ENCODE results near the gene RFESD. TPM values are rescaled to one million over a fixed set of nuclear protein-coding genes. Genes with fewer than 3 reads are reported as not detected.
"Not testable (repeated sequence)": the region's sequence is repeated elsewhere in the genome, so short reads cannot be mapped to it uniquely, and the experiment has no call there.

RFESD gene
- total and polyA plus RNA-seq, 4 donors: 2.3 to 6.8 (median 4.6) TPM

- Histone ChIP-seq H3K27ac (ENCODE audit: low read depth, low read length) (no peak overlapping the region), H3K4me3 (ENCODE audit: low read depth, low read length) (no peak overlapping the region), H3K4me1 (ENCODE audit: control insufficient read depth, insufficient read depth, low read length) (no peaks in the 10 kb centered on the region), H3K9me3 (ENCODE audit: control insufficient read depth, insufficient read depth, low read length) (no peaks in the 10 kb centered on the region), H3K27me3 (ENCODE audit: control insufficient read depth, insufficient read depth, low read length) (no peaks in the 10 kb centered on the region), H3K36me3 (ENCODE audit: control insufficient read depth, insufficient read depth, low read length) (no peaks in the 10 kb centered on the region)
- 100% methylated on average over 1 of the region's 5 CpGs for WGBS (ENCODE audit: insufficient coverage)
- no peak for DNase-seq (ENCODE audit: low read depth in 4 of 6, low spot score in 6 of 6)
Observed at GRCh38 chr5:95641741-95642220, 4.8 kb upstream of the RFESD start.

GRCh38 chr5:95643152-95643551 is 3.4 kb upstream of the RFESD start:
- Histone ChIP-seq H3K9me3 (ENCODE audit: control insufficient read depth, insufficient read depth, low read length) (no peaks in the 10 kb centered on the region), H3K27me3 (ENCODE audit: control insufficient read depth, insufficient read depth, low read length) (no peaks in the 10 kb centered on the region), H3K27ac (ENCODE audit: low read depth, low read length) (no peak overlapping the region), H3K36me3 (ENCODE audit: control insufficient read depth, insufficient read depth, low read length) (no peaks in the 10 kb centered on the region), H3K4me3 (ENCODE audit: low read depth, low read length) (no peak overlapping the region), H3K4me1 (ENCODE audit: control insufficient read depth, insufficient read depth, low read length) (peaks cover 5% of the 10 kb centered on the region)
- 89% methylated on average over 7 of the region's 7 CpGs for WGBS (ENCODE audit: insufficient coverage)
- DNase-seq (ENCODE audit: low read depth in 4 of 6, low spot score in 6 of 6): no peak

- no peaks in the 10 kb centered on the region for H3K27me3 ChIP-seq (ENCODE audit: control insufficient read depth, insufficient read depth, low read length)
- H3K4me3 ChIP-seq (ENCODE audit: low read depth, low read length): no peak overlapping the region
- H3K4me1 ChIP-seq (ENCODE audit: control insufficient read depth, insufficient read depth, low read length): peaks cover 5% of the 10 kb centered on the region
- WGBS (ENCODE audit: insufficient coverage): 10% methylated on average over 3 of the region's 4 CpGs
- no peak overlapping the region for H3K27ac ChIP-seq (ENCODE audit: low read depth, low read length)
- no peaks in the 10 kb centered on the region for H3K9me3 ChIP-seq (ENCODE audit: control insufficient read depth, insufficient read depth, low read length)
- peak in 3 of 6 donors; percentile 38 to 89 (median 73) for DNase-seq (ENCODE audit: low read depth in 4 of 6, low spot score in 6 of 6)
- no peaks in the 10 kb centered on the region for H3K36me3 ChIP-seq (ENCODE audit: control insufficient read depth, insufficient read depth, low read length)
Observed at GRCh38 chr5:95644351-95645042, 2.1 kb upstream of the RFESD start.

- H3K27me3 ChIP-seq (ENCODE audit: control insufficient read depth, insufficient read depth, low read length); H3K4me1 ChIP-seq (ENCODE audit: control insufficient read depth, insufficient read depth, low read length); H3K36me3 ChIP-seq (ENCODE audit: control insufficient read depth, insufficient read depth, low read length); H3K9me3 ChIP-seq (ENCODE audit: control insufficient read depth, insufficient read depth, low read length); DNase-seq (ENCODE audit: low read depth in 4 of 6, low spot score in 6 of 6): not testable (repeated sequence)
- Histone ChIP-seq H3K27ac (ENCODE audit: low read depth, low read length) (peak overlapping the region; percentile 50), H3K4me3 (ENCODE audit: low read depth, low read length) (peak overlapping the region; percentile 86)
- WGBS (ENCODE audit: insufficient coverage): 100% methylated on average over 1 of the region's 17 CpGs
Observed at GRCh38 chr5:95646226-95646568, 380 bp upstream of the RFESD start.

GRCh38 chr5:95647886-95648860 is 1.6 kb downstream of the RFESD start:
- H3K27ac ChIP-seq (ENCODE audit: low read depth, low read length): no peak overlapping the region
- no peaks in the 10 kb centered on the region for H3K27me3 ChIP-seq (ENCODE audit: control insufficient read depth, insufficient read depth, low read length)
- no peaks in the 10 kb centered on the region for H3K36me3 ChIP-seq (ENCODE audit: control insufficient read depth, insufficient read depth, low read length)
- WGBS (ENCODE audit: insufficient coverage): no CpG with 5 or more reads among the region's 12 CpGs
- DNase-seq (ENCODE audit: low read depth in 4 of 6, low spot score in 6 of 6): no peak
- peaks cover 5% of the 10 kb centered on the region for H3K4me1 ChIP-seq (ENCODE audit: control insufficient read depth, insufficient read depth, low read length)
- H3K4me3 ChIP-seq (ENCODE audit: low read depth, low read length): no peak overlapping the region
- no peaks in the 10 kb centered on the region for H3K9me3 ChIP-seq (ENCODE audit: control insufficient read depth, insufficient read depth, low read length)

GRCh38 chr5:95649274-95649673 is 2.7 kb downstream of the RFESD start:
- H3K27ac ChIP-seq (ENCODE audit: low read depth, low read length): no peak overlapping the region
- no peak overlapping the region for H3K4me3 ChIP-seq (ENCODE audit: low read depth, low read length)
- H3K27me3 ChIP-seq (ENCODE audit: control insufficient read depth, insufficient read depth, low read length): no peaks in the 10 kb centered on the region
- no peak for DNase-seq (ENCODE audit: low read depth in 4 of 6, low spot score in 6 of 6)
- peaks cover 5% of the 10 kb centered on the region for H3K4me1 ChIP-seq (ENCODE audit: control insufficient read depth, insufficient read depth, low read length)
- no peaks in the 10 kb centered on the region for H3K36me3 ChIP-seq (ENCODE audit: control insufficient read depth, insufficient read depth, low read length)
- no peaks in the 10 kb centered on the region for H3K9me3 ChIP-seq (ENCODE audit: control insufficient read depth, insufficient read depth, low read length)

- no peaks in the 10 kb centered on the region for H3K36me3 ChIP-seq (ENCODE audit: control insufficient read depth, insufficient read depth, low read length)
- no peaks in the 10 kb centered on the region for H3K27me3 ChIP-seq (ENCODE audit: control insufficient read depth, insufficient read depth, low read length)
- H3K4me3 ChIP-seq (ENCODE audit: low read depth, low read length): no peak overlapping the region
- H3K27ac ChIP-seq (ENCODE audit: low read depth, low read length): no peak overlapping the region
- no peak for DNase-seq (ENCODE audit: low read depth in 4 of 6, low spot score in 6 of 6)
- no peaks in the 10 kb centered on the region for H3K9me3 ChIP-seq (ENCODE audit: control insufficient read depth, insufficient read depth, low read length)
- H3K4me1 ChIP-seq (ENCODE audit: control insufficient read depth, insufficient read depth, low read length): peaks cover 5% of the 10 kb centered on the region
Observed at GRCh38 chr5:95649842-95650620, 3.5 kb downstream of the RFESD start.

GRCh38 chr5:95652849-95653248 is 6.3 kb downstream of the RFESD start:
- Histone ChIP-seq H3K4me3 (ENCODE audit: low read depth, low read length) (no peak overlapping the region), H3K4me1 (ENCODE audit: control insufficient read depth, insufficient read depth, low read length) (no peaks in the 10 kb centered on the region), H3K9me3 (ENCODE audit: control insufficient read depth, insufficient read depth, low read length) (no peaks in the 10 kb centered on the region), H3K27me3 (ENCODE audit: control insufficient read depth, insufficient read depth, low read length) (no peaks in the 10 kb centered on the region), H3K27ac (ENCODE audit: low read depth, low read length) (no peak overlapping the region), H3K36me3 (ENCODE audit: control insufficient read depth, insufficient read depth, low read length) (no peaks in the 10 kb centered on the region)
- no peak for DNase-seq (ENCODE audit: low read depth in 4 of 6, low spot score in 6 of 6)
- WGBS (ENCODE audit: insufficient coverage): 42% methylated on average over 1 of the region's 1 CpG

GRCh38 chr5:95654196-95654595 is 7.6 kb downstream of the RFESD start:
- no peak for DNase-seq (ENCODE audit: low read depth in 4 of 6, low spot score in 6 of 6)
- H3K27ac ChIP-seq (ENCODE audit: low read depth, low read length): no peak overlapping the region
- H3K36me3 ChIP-seq (ENCODE audit: control insufficient read depth, insufficient read depth, low read length): no peaks in the 10 kb centered on the region
- WGBS (ENCODE audit: insufficient coverage): no CpG with 5 or more reads among the region's 3 CpGs
- H3K27me3 ChIP-seq (ENCODE audit: control insufficient read depth, insufficient read depth, low read length): no peaks in the 10 kb centered on the region
- no peaks in the 10 kb centered on the region for H3K9me3 ChIP-seq (ENCODE audit: control insufficient read depth, insufficient read depth, low read length)
- H3K4me1 ChIP-seq (ENCODE audit: control insufficient read depth, insufficient read depth, low read length): no peaks in the 10 kb centered on the region
- H3K4me3 ChIP-seq (ENCODE audit: low read depth, low read length): no peak overlapping the region
